Activated CD8-positive, alpha-beta T cell treated with anti-CD3 and anti-CD28 coated beads, Interleukin-2, amount 10 ng/mL, durations not matched to agents 7 days and 5 days (primary cell): Measurements from ENCODE around the gene SNRPB. TPM values are rescaled to one million over a fixed set of nuclear protein-coding genes. Genes with fewer than 3 reads are reported as not detected.

Experiments
- ATAC-seq: fragments of 150-1000 bp; cut with Tn5 transposase; one replicate; pipeline ENCODE4 v1.10.0; 2021; ENCODE audit warnings: moderate library complexity
- CTCF ChIA-PET: fragments of 350-600 bp; sonication (Branson Sonifier 250); formaldehyde crosslinking; loops from one replicate; lab custom pipeline; 2021; ENCODE audit warnings: antibody characterized with exemption; lab: Charles Lee
- POLR2A ChIA-PET: fragments of 350-600 bp; sonication (Branson Sonifier 250); formaldehyde crosslinking; loops from one replicate; lab custom pipeline; 2021; ENCODE audit warnings: antibody characterized with exemption; lab: Charles Lee
- DNase-seq: peaks from one replicate; pipeline ENCODE4 v3.0.0-alpha.2; 2020
- H3K27ac Mint-ChIP-seq: one replicate; pipeline ENCODE4 v1.8.0; 2021; ENCODE audit warnings: mild to moderate bottlenecking, mixed read lengths
- H3K27me3 Mint-ChIP-seq: one replicate; pipeline ENCODE4 v1.8.0; 2021; ENCODE audit warnings: low read depth, mixed read lengths
- H3K36me3 Mint-ChIP-seq: one replicate; pipeline ENCODE4 v1.8.0; 2021; ENCODE audit warnings: low read depth, mixed read lengths
- H3K4me1 Mint-ChIP-seq: one replicate; pipeline ENCODE4 v1.8.0; 2021; ENCODE audit warnings: low read depth, mixed read lengths
- H3K4me3 Mint-ChIP-seq: one replicate; pipeline ENCODE4 v1.8.0; 2021; ENCODE audit warnings: mild to moderate bottlenecking, mixed read lengths
- H3K9me3 Mint-ChIP-seq: one replicate; pipeline ENCODE4 v1.8.0; 2022; ENCODE audit warnings: mixed read lengths; ENCODE audit not compliant: insufficient read depth
- total RNA-seq, 2 experiments: library from RNA; stranded (reverse); gene quantifications; one replicate each; pipeline ENCODE4 v1.2.3, GENCODE V29; 2021

Gene SNRPB
- total RNA-seq, 2 experiments from 2014 or later, result 338 to 339 TPM

DNA sequence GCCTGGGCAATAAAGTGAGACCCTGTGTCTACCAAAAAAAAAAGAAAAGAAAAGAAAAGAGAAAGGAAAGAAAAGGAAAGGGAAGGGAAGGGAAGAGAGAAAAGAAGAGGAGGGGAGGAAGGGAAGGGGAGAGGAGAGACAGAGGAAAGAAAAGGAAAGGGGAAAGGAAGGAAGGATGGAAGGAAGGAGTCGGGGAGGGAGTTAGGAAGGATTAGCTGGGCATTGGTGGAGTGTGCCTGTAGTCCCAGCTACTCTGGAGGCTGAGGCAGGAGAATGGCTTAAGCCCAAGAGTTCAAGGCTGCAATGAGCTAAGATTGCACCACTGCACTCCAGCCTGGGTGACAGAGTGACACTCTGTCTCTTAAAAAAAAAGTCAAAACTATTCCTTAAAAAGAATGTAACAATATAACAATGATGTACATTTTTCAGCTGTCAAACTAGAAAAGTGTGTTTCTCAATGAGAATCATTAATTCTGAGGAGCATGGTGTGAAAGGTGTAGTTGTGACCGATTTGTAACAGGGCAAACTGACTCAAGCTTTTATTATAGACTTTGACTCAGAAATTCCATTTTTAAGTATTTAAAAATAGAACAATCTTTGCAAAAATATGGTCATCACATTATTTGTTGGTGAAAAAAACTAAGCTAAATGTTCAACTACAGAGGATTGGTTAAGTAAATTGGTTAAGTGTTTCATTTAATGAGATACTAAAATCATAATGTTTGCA is 14.7 kb downstream of the SNRPB start:
- POLR2A ChIA-PET, result interaction anchor here (0.8 to 1.2 kb wide), 2 partner anchors 14 to 15 kb away, joined by 4 to 6 read pairs; partner anchors contain the start of gene SNRPB

DNA sequence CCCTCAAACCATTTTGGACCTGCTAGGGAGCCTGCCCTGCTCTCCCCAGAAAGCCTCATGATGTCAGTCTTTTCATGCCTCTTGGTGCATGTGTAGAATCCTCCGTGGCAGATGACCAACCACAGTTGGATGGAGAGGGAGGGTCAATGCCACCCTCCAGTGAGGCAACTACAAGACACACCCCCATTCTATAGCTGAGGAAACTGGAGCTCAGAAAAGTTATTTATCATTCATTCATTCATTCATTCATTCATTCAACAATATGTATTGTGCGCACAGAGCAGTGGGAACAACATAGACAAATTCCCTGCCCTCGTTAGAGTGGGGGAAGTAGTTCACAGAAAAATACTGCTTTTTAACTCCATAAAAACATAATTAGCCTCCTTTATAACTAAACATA is 16.8 kb downstream of the SNRPB start:
- CTCF ChIA-PET, result interaction anchor here (0.9 to 2.8 kb wide), 5 partner anchors 17 to 246 kb away, joined by 3 to 33 read pairs (median 3); partner anchors contain the start of gene SNRPB
- Mint-ChIP-seq H3K36me3 (peaks cover 6% of the 10 kb centered on the region), H3K4me3 (no peak overlapping the region), H3K9me3 (no peaks in the 10 kb centered on the region), H3K4me1 (peaks cover 3% of the 10 kb centered on the region), H3K27me3 (peaks cover 8% of the 10 kb centered on the region), H3K27ac (no peak overlapping the region)
- DNase-seq, result no peak
- no peak for ATAC-seq
- POLR2A ChIA-PET, result no interaction called here

More for the DNA sequence above, 14.7 kb downstream of the SNRPB start:
- DNase-seq (no peak), ATAC-seq (no peak)
- Mint-ChIP-seq H3K4me3 (no peak overlapping the region), H3K27me3 (peaks cover under 1% of the 10 kb centered on the region), H3K9me3 (no peaks in the 10 kb centered on the region), H3K27ac (no peak overlapping the region), H3K4me1 (no peaks in the 10 kb centered on the region), H3K36me3 (peaks cover 22% of the 10 kb centered on the region)
- CTCF ChIA-PET, result interaction anchor here (1.0 to 1.8 kb wide), 5 partner anchors 10 to 69 kb away, joined by 4 to 13 read pairs (median 9); no protein-coding TSS in a partner anchor

DNA sequence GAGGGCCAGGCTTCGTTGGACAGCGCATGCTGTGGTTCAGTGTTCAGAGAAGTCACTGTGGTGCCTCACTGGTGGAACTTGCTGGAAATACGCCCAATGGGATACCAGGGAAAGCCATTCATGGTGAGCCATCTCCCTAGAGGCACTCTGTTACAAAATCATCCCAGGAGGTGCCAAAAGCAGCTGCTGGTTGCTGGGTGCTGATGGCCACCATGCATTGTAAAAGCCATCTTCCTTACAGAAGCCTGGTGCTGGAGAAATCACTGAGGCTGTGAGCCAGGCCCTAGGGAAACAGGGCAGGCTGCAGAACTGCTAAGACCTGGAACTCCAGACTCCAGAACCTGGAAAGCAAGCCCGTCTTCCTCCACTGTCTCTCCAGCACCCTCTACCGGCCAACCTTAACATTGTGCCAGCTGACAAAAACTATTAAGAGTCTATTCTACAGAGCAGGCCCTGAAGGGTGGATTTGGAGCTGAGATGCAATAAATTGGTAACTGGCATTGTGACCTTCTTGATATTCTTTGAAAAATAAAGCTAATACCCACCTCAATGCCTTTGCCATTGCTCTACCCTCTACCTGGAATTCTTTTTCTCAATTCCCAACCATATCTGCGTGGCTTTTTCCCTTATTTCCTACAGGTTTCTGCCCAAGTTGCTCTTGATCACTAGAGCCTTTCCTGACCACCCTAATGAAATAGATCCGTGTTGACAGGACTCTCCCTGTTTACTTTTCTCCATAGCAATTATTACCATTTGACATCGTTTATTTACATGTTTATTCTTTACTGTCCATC is 18.5 kb downstream of the SNRPB start:
- ATAC-seq (peak; percentile 55), DNase-seq (peak; percentile 81)
- Mint-ChIP-seq H3K27me3 (peaks cover 8% of the 10 kb centered on the region), H3K4me3 (no peak overlapping the region), H3K9me3 (no peaks in the 10 kb centered on the region), H3K4me1 (peaks cover 3% of the 10 kb centered on the region), H3K36me3 (no peaks in the 10 kb centered on the region), H3K27ac (no peak overlapping the region)
- POLR2A ChIA-PET, result interaction anchor here (1.3 kb wide), 1 partner anchor 17 kb away, joined by 4 read pairs; no protein-coding TSS in a partner anchor
- CTCF ChIA-PET, result interaction anchor here (0.5 to 2.8 kb wide), 27 partner anchors 9 to 487 kb away, joined by 3 to 33 read pairs (median 5); partner anchors contain the start of gene SNRPB

DNA sequence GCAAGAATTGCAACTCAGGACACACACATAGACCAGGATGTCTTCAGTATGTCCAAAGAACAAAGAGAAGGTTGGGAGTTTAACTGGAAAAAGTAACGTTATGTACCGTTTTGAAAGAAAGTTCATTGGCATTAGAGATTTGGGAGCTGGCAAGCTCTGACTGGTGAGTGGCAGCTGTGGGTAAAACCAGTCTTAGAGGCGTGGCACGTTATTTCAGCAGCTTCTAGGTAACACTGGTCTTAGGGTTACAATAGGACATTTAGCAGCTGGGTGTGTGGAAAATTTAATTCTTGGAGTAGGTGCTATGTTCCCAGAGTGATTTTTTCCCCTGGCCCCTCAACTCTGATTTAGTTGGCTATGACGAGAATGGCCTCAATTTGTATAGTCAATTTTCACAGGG is 19.2 kb downstream of the SNRPB start:
- DNase-seq (no peak), ATAC-seq (no peak)
- Mint-ChIP-seq H3K4me3 (no peak overlapping the region), H3K27me3 (peaks cover 8% of the 10 kb centered on the region), H3K4me1 (peaks cover 3% of the 10 kb centered on the region), H3K27ac (no peak overlapping the region), H3K9me3 (no peaks in the 10 kb centered on the region), H3K36me3 (no peaks in the 10 kb centered on the region)
- CTCF ChIA-PET, result interaction anchor here (0.8 to 2.8 kb wide), 19 partner anchors 9 to 486 kb away, joined by 3 to 33 read pairs (median 5); partner anchors contain the start of gene SNRPB
- POLR2A ChIA-PET, result no interaction called here

DNA sequence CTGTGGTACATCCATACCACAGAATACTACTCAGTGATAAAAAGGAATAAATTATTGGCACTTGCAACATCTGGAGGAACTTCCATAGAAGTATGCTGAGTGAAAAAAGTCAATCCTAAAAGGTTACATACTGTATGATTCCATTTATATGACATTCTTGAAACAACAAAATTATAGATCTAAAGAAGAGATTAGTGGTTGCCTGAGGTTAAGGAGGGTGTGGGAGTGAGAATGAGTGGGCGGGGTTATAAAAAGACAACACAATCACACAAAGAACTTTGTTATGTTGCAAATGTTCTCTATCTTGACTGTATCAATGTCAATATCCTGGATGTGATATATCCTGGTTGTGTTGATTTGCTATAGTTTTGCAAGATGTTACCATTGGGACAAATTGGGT is 21.2 kb downstream of the SNRPB start:
- no peaks in the 10 kb centered on the region for H3K36me3 Mint-ChIP-seq
- H3K4me3 Mint-ChIP-seq, result no peak overlapping the region
- no peak for ATAC-seq
- ChIA-PET POLR2A (no interaction called here), CTCF (no interaction called here)
- H3K9me3 Mint-ChIP-seq, result no peaks in the 10 kb centered on the region
- H3K4me1 Mint-ChIP-seq, result peaks cover 3% of the 10 kb centered on the region
- no peak overlapping the region for H3K27ac Mint-ChIP-seq
- H3K27me3 Mint-ChIP-seq, result peaks cover 8% of the 10 kb centered on the region
- DNase-seq, result no peak

DNA sequence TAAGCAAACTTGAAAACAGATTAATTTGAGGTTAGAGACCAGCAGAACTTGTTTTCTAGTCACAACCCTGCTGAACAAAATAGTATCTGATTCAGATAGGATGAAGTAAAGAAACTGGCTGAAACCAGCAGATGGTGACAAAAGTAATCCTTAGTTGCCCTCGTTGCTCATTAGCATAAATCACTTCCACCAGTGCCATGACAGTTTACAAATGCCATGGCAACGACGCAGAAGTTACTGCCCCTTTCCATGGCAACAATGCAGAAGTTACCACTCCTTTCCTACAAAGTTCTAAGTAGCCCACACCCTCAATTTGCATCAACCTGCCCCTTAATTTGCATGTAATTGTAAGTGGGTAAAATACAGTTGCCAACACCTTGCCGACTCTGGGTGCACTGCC is 23.7 kb downstream of the SNRPB start:
- POLR2A ChIA-PET, result no interaction called here
- no peak overlapping the region for H3K27ac Mint-ChIP-seq
- H3K4me3 Mint-ChIP-seq, result no peak overlapping the region
- H3K4me1 Mint-ChIP-seq, result peaks cover 3% of the 10 kb centered on the region
- DNase-seq, result no peak
- peaks cover 8% of the 10 kb centered on the region for H3K27me3 Mint-ChIP-seq
- no peaks in the 10 kb centered on the region for H3K9me3 Mint-ChIP-seq
- H3K36me3 Mint-ChIP-seq, result no peaks in the 10 kb centered on the region
- no peak for ATAC-seq
- CTCF ChIA-PET, result interaction anchor here (1.2 to 1.9 kb wide), 3 partner anchors 10 to 239 kb away, joined by 5 to 11 read pairs (median 10); no protein-coding TSS in a partner anchor

DNA sequence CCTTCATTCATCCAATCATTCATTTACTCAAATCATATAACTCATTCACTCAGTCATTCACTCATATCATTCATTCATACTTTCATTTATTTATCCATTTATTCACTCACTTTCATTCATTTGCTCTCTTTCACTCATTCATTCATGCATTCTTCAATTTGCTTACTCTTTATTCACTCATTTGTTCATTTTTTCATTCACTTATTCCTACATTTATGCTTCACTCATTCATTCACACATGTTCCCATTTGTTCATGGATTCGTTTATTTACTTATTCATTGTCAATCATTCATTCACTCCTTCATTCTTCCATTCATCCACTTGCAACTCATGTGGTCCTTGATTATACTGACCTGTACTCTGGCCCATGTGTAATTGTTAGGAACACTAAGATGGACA is 39.4 kb downstream of the SNRPB start:
- Mint-ChIP-seq H3K36me3 (no peaks in the 10 kb centered on the region), H3K9me3 (no peaks in the 10 kb centered on the region), H3K4me3 (no peak overlapping the region), H3K27ac (no peak overlapping the region), H3K4me1 (no peaks in the 10 kb centered on the region), H3K27me3 (peaks cover 8% of the 10 kb centered on the region)
- DNase-seq (no peak), ATAC-seq (no peak)
- POLR2A ChIA-PET, result no interaction called here
- CTCF ChIA-PET, result no interaction called here

DNA sequence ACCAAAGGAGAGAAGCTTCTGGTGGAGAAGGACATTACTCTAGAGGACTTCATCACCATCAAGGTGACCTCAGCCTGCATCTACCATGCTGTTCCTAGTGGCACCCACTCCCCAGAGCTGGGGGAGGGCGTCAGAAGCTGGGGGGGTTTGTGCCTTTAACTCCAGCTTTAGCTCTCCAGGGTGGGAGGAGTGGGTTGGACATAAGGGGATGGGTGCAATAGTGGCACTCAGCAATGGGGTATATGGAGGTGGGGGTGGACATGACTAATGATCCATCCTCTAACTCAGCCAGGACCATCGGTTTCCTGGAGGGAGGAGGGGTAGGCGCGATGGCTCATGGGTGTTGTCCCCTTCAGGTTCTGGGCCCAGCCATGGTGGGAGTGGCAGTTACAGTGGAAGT is 40.1 kb downstream of the SNRPB start:
- H3K4me3 Mint-ChIP-seq, result no peak overlapping the region
- no peak for DNase-seq
- ChIA-PET POLR2A (no interaction called here), CTCF (no interaction called here)
- H3K4me1 Mint-ChIP-seq, result no peaks in the 10 kb centered on the region
- H3K9me3 Mint-ChIP-seq, result no peaks in the 10 kb centered on the region
- no peak overlapping the region for H3K27ac Mint-ChIP-seq
- H3K36me3 Mint-ChIP-seq, result no peaks in the 10 kb centered on the region
- H3K27me3 Mint-ChIP-seq, result peaks cover 8% of the 10 kb centered on the region
- ATAC-seq, result no peak

DNA sequence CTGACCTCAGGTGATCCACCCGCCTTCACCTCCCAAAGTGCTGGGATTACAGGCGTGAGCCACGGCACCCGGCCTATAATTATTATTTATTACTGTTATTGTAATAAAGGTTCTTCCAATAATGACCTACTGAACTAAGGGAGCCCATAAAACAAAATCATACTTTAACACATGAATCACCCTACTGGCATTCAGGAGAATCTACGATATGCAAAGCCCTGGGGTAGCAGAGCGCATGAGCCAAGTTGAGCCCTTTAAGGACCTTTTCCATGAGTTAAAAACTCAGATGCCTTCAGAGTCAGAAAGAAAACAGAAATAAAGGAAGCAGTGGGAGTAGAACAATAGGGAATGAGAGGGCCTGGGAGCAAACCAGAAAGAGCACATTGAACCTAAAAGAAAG is 41.5 kb downstream of the SNRPB start:
- DNase-seq, result no peak
- Mint-ChIP-seq H3K4me1 (no peaks in the 10 kb centered on the region), H3K9me3 (no peaks in the 10 kb centered on the region), H3K4me3 (no peak overlapping the region), H3K36me3 (no peaks in the 10 kb centered on the region), H3K27ac (no peak overlapping the region), H3K27me3 (peaks cover 16% of the 10 kb centered on the region)
- ChIA-PET CTCF (no interaction called here), POLR2A (no interaction called here)
- no peak for ATAC-seq

DNA sequence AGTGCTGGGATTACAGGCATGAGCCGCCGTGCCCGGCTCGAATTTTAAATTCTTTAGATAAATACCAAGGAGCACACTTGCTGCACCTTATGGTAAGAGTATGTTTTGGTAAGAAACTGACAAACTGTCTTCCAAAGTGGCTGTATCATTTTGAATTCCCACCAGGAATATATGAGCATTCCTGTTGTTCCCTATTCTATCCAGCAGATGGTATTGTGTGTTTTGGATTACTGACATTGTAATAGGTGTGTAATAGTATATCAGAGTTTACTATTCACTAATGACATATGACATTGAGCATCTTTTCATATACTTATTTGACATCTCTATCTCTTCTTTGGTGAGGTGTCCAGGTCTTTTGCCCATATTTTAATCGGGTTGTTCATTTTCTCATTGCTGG is 49.3 kb downstream of the SNRPB start:
- no peaks in the 10 kb centered on the region for H3K9me3 Mint-ChIP-seq
- no peaks in the 10 kb centered on the region for H3K4me1 Mint-ChIP-seq
- H3K27ac Mint-ChIP-seq, result no peak overlapping the region
- CTCF ChIA-PET, result no interaction called here
- peaks cover 24% of the 10 kb centered on the region for H3K27me3 Mint-ChIP-seq
- H3K36me3 Mint-ChIP-seq, result no peaks in the 10 kb centered on the region
- POLR2A ChIA-PET, result no interaction called here
- DNase-seq (no peak), ATAC-seq (no peak)
- H3K4me3 Mint-ChIP-seq, result no peak overlapping the region

DNA sequence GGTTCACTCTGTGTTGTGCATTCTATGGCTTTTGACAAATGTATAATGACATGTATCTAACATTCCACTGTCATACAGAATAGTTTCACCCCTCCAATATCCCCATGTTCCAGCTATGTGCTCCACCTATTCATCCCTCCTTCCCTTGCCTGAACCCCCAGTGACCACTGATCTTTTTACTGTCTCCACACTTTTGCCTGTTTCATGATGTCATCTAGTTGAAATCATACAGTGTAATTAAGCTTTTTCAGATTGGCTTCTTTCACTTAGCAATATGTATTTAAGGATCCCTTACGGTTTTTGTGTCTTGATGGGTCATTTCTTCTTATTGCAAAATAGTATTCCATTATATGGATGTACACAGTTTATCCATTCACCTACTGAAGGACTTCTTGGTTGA is 50.1 kb downstream of the SNRPB start:
- no peak overlapping the region for H3K4me3 Mint-ChIP-seq
- H3K27ac Mint-ChIP-seq, result no peak overlapping the region
- CTCF ChIA-PET, result interaction anchor here (1.4 kb wide), 1 partner anchor 32 kb away, joined by 6 read pairs; no protein-coding TSS in a partner anchor

More for the DNA sequence above, 50.1 kb downstream of the SNRPB start:
- Mint-ChIP-seq H3K36me3 (no peaks in the 10 kb centered on the region), H3K4me1 (no peaks in the 10 kb centered on the region), H3K9me3 (no peaks in the 10 kb centered on the region), H3K27me3 (peaks cover 29% of the 10 kb centered on the region)
- POLR2A ChIA-PET, result no interaction called here
- DNase-seq (no peak), ATAC-seq (no peak)
